Gastrocnemius medialis (tissue), 4 donors: ENCODE results near the gene NFE2L3.

Experiments
- POLR2A ChIP-seq, 2 donors: fragments of 450-650 bp; IDR thresholded peaks; one replicate each; pipeline ENCODE4 v1.6.1; 2017; ENCODE audit warnings: antibody characterized with exemption in 2 of 2, mild to moderate bottlenecking in 2 of 2, moderate library complexity in 2 of 2
- TF ChIP-seq, protein P1 (sequence below), 5 experiments: fragments of 450-650 bp in 3 of 5; fragments of 200-600 bp in 2 of 5; sonication (generic) in 2 of 5; IDR thresholded peaks in 4 of 5; conservative IDR thresholded peaks in 1 of 5; 1 replicate in 4 of 5; 2 replicates in 1 of 5; pipeline ENCODE4 v1.5.1; 2016 to 2019; ENCODE audit warnings: antibody characterized with exemption in 5 of 5, mild to moderate bottlenecking in 3 of 5, moderate library complexity in 3 of 5

- TF ChIP-seq, protein P1, sequence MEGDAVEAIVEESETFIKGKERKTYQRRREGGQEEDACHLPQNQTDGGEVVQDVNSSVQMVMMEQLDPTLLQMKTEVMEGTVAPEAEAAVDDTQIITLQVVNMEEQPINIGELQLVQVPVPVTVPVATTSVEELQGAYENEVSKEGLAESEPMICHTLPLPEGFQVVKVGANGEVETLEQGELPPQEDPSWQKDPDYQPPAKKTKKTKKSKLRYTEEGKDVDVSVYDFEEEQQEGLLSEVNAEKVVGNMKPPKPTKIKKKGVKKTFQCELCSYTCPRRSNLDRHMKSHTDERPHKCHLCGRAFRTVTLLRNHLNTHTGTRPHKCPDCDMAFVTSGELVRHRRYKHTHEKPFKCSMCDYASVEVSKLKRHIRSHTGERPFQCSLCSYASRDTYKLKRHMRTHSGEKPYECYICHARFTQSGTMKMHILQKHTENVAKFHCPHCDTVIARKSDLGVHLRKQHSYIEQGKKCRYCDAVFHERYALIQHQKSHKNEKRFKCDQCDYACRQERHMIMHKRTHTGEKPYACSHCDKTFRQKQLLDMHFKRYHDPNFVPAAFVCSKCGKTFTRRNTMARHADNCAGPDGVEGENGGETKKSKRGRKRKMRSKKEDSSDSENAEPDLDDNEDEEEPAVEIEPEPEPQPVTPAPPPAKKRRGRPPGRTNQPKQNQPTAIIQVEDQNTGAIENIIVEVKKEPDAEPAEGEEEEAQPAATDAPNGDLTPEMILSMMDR (IDR thresholded peaks at IDR 0.05 in 4 of 5, conservative IDR thresholded peaks at IDR 0.05 in 1 of 5), result no peak
- TF ChIP-seq POLR2A (IDR thresholded peaks at IDR 0.05), result no peak
These were observed 4.7 kb downstream of the NFE2L3 start for GRCh38 chr7:26156451-26157420.
